ES-I3 (cell line): ENCODE measurements around the gene PTP4A1.

Experiments
- H3K36me3 ChIP-seq: 2 replicates; pipeline ENCODE4 v1.6.1; 2013; ENCODE audit warnings: mild to moderate bottlenecking, low read length, control low read depth, moderate library complexity; ENCODE audit not compliant: insufficient read depth
- H3K4me1 ChIP-seq: 2 replicates; pipeline ENCODE4 v1.6.1; 2013; ENCODE audit warnings: mild to moderate bottlenecking, control low read depth, low read length; ENCODE audit not compliant: insufficient read depth
- H3K9ac ChIP-seq: 2 replicates; pipeline ENCODE4 v1.6.1; 2013; ENCODE audit warnings: low read depth, mild to moderate bottlenecking, low read length, moderate library complexity
- H3K9me3 ChIP-seq: 2 replicates; pipeline ENCODE4 v1.6.1; 2013; ENCODE audit warnings: mild to moderate bottlenecking, low read length, moderate library complexity; ENCODE audit not compliant: control insufficient read depth, insufficient read depth

PTP4A1 gene

DNA sequence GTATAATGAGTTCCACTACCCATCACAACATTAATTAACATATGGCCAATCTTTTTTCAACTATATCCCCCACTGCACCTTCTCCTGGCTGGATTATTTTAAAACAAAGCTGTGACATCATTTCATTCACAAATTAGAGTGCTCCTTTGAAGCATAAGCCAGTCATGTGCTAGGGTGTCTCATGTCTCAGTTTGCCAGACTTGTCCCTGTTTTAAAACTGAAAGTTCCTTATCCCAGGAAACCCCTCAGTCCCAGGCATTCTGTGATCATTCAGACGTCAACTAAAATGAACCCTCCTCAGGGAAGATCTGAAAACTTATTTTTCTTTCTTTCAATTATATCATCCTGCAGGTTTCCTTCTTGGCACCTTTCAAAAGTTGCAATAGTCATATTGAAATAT lies 29.3 kb upstream of the PTP4A1 start:
- Histone ChIP-seq H3K9me3 (no peaks in the 10 kb centered on the region), H3K4me1 (no peaks in the 10 kb centered on the region), H3K9ac (no peak overlapping the region), H3K36me3 (no peaks in the 10 kb centered on the region)

DNA sequence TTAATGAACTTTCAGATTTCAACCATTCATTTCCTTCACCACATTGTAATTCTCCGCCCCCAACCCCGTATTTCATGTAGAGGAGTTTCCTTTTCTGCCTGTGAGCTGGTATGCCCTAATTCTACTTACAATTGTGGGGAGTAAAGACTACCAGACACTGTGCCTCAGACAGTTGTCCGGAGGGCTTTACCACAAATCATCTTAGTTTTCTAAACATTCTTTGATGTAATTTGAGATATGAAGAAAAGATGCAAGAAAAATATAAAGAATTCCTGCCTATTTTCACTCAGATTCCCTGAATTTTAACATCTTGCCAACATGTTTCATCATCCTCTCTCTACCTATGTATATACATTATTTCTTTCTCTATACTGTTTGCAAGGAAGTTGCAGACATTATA lies 28.3 kb upstream of the PTP4A1 start:
- H3K9me3 ChIP-seq = no peaks in the 10 kb centered on the region
- no peaks in the 10 kb centered on the region for H3K36me3 ChIP-seq
- H3K9ac ChIP-seq = no peak overlapping the region
- H3K4me1 ChIP-seq = no peaks in the 10 kb centered on the region

DNA sequence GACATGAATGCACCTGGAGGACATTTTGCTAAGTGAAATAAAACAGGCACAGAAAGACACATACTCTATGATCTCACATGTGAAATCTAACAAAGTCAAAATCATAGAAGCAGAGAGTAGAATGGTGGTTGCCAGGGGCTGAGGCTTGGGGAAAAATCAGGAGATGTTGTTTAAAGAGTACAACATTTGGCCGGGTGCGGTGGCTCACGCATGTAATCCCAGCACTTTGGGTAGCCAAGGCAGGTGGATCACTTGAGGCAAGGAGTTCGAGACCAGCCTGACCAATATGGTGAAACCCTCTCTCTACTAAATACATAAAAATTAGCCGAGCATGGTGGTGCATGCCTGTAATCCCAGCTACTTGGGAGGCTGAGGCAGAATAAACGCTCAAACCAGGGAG lies 26.0 kb upstream of the PTP4A1 start:
- Histone ChIP-seq H3K9ac (no peak overlapping the region), H3K4me1 (no peaks in the 10 kb centered on the region), H3K36me3 (no peaks in the 10 kb centered on the region), H3K9me3 (no peaks in the 10 kb centered on the region)

DNA sequence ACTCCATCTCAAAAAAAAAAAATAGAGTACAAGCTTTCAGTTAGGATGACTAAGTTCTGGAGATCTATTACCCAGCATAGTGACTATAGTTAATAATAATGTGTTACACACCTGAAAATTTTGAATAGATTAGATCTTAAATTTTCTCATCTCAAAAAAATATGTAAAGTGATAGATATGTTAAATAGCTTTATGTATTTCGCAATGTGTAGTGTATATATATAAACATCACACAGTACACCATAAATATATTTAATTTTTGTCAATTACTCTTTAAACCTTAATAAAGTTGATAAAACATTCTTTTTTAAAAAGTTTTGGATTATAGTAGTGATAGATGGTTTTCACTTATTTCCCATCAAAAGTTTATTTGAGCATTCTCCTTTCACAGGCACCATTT lies 25.6 kb upstream of the PTP4A1 start:
- Histone ChIP-seq H3K4me1 (no peaks in the 10 kb centered on the region), H3K36me3 (no peaks in the 10 kb centered on the region)

DNA sequence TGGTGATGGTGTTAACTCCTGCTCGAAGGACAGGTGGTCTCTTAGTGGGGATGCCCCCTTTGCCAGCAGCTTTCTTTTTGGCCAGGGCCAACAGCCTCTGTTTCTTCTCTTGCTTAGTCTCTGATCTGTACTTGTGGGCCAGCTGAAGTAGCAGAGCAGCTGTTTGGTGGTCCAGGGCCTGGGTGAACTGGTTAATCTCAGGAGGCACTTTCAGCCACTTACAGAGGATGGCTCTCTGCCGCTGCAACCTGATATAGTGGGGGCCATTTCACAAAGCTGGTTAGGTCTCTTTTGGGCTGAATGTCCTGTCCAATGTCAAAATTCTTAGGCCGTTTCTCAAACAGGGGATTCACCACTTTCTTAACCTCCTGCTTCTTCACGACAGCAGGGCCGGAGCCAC lies 23.2 kb upstream of the PTP4A1 start:
- H3K9ac ChIP-seq = no peak overlapping the region
- no peaks in the 10 kb centered on the region for H3K36me3 ChIP-seq
- no peaks in the 10 kb centered on the region for H3K9me3 ChIP-seq
- no peaks in the 10 kb centered on the region for H3K4me1 ChIP-seq

More for the DNA sequence above, 25.6 kb upstream of the PTP4A1 start:
- Histone ChIP-seq H3K9ac (no peak overlapping the region), H3K9me3 (no peaks in the 10 kb centered on the region)

DNA sequence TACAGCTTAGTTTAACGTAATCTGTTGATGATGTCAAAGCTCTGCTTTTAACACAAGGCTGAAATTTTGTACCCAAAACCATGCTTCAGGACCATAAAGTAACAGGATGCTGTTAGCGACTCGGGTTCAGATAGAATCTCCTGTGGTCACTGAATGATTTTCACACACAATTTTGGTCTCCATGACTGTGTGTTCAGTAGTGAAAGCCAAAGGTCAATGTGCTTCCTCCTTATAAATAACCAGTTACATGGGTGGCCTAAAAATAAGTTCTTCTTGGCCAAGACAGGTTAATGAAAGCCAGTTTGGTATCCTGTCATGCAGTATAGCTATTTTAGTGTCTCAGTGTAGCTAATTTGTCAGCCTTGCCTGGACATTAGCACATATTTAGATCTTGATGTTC lies 19.1 kb upstream of the PTP4A1 start:
- H3K9me3 ChIP-seq = no peaks in the 10 kb centered on the region
- H3K9ac ChIP-seq = no peak overlapping the region
- H3K4me1 ChIP-seq = no peaks in the 10 kb centered on the region
- H3K36me3 ChIP-seq = no peaks in the 10 kb centered on the region

DNA sequence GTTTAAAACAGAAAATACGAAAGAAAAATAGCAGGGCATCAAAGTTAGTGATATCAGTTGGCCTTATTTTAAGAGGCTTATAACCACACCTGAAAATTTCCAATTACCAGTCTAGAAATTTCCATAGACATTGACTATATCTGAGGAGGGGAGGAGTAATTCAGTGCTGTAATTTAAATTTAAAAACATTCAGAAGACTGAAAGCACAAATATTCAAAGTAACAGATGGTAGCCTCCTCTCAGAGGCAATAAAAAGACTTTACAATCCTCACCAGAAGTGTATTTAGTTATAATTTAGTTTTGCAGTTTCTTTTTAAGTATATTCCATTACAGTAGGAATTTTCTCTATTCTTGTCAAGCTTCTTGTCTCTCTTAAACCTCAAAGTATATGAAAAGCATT lies 18.4 kb upstream of the PTP4A1 start:
- H3K36me3 ChIP-seq = no peaks in the 10 kb centered on the region
- no peaks in the 10 kb centered on the region for H3K4me1 ChIP-seq
- H3K9me3 ChIP-seq = no peaks in the 10 kb centered on the region
- no peak overlapping the region for H3K9ac ChIP-seq

DNA sequence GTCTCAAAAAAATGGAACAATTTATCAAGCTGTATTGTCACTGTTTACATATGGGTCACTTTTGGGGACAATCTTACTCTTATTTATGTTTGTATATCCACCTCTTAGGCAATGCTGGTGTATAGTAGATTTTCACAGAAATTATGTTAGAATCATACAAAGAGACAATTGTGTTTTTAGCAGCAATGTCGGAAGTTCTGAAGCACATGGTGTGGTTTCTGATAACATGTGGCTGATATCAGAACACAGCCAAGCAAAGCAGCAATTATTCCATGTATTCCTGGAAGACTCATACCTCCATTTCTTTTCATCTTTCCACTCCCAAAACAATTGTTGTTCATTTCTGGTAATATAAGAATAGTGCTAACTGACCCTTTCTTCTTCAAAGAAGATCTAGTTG lies 17.5 kb upstream of the PTP4A1 start:
- Histone ChIP-seq H3K4me1 (no peaks in the 10 kb centered on the region), H3K36me3 (no peaks in the 10 kb centered on the region), H3K9ac (no peak overlapping the region), H3K9me3 (no peaks in the 10 kb centered on the region)

DNA sequence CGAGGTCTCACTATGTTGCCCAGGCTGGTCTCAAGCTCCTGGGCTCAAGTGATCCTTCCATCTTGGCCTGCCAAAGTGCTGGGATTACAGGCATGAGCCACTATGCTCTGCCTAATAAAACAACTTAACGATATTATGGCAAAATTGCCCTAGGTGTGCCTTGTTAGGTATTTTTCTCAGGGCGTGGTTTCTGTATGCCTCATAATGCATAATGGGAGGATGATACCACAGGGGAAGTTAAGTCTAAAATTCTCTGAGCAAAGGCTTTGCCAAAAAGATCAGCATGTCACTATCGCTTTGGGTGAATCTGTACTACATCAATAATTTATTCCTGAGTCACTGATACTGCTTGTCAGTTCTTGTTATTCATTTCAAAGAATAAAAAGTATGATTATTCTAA lies 15.9 kb upstream of the PTP4A1 start:
- H3K4me1 ChIP-seq = no peaks in the 10 kb centered on the region
- no peaks in the 10 kb centered on the region for H3K9me3 ChIP-seq
- H3K9ac ChIP-seq = no peak overlapping the region
- H3K36me3 ChIP-seq = no peaks in the 10 kb centered on the region

DNA sequence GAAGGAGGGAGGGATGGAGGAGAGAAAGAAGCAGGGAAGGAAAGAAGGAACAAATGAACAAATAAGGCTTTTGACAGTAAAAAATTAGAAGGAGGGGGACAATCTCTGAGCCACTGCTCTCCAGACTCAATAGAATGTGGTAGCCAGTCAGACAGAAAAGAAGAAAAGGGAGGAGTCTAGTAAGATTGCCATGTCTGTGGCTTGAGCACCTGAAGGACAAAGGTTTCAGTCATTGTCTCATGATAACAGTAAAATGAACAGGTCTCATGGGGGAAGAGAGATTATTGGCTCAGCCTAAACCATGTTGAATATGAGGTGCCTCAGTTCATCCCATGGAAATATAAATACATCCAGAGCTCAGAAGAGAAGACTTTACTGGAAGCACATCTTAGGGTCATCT lies 14.0 kb upstream of the PTP4A1 start:
- Histone ChIP-seq H3K9me3 (no peaks in the 10 kb centered on the region), H3K4me1 (no peaks in the 10 kb centered on the region), H3K9ac (no peak overlapping the region), H3K36me3 (no peaks in the 10 kb centered on the region)

DNA sequence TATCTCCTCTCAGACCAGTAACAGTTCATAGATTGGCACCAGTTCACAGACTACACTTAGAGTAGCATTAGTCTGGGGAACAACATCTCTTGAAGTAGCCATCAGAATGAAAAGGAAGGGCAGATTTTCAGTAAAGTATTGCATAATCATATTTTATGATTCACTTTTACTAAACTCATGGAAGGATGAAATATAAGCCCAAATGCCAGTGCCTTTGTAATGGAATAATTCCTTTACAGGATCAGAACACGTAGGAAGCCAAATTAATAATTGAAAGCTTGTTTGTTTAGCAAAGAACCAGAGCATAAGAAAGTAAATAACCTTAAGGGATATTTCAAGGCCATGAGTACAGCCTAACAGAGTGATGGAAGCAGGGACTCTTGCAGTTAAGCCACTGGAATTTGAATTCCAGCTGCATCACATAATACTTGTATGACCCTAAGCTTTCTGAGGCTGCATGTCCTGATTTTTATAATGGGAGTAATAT lies 11.4 kb upstream of the PTP4A1 start:
- H3K4me1 ChIP-seq = no peaks in the 10 kb centered on the region
- no peak overlapping the region for H3K9ac ChIP-seq
- H3K36me3 ChIP-seq = no peaks in the 10 kb centered on the region
- no peaks in the 10 kb centered on the region for H3K9me3 ChIP-seq

DNA sequence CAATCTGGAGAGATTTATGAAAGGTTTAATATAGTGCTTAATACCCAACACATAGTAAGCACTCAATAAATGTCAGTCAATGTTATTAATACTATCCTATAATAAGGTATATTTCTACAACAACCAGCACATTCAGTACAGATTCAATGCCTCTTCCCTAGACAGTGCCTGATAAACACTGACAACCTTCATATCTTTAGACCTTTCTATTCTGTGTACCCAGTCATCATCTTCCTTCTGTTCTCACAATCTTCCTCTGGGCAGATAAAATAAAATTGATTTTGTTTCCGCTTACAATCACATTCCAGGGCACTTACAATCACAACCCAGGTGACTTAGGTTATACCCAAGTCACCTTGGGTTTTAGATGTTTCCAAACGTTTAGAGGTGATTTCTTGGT lies 11.0 kb upstream of the PTP4A1 start:
- H3K9ac ChIP-seq = no peak overlapping the region
- H3K4me1 ChIP-seq = peaks cover 4% of the 10 kb centered on the region; the same call in 1 of the 2 replicates

DNA sequence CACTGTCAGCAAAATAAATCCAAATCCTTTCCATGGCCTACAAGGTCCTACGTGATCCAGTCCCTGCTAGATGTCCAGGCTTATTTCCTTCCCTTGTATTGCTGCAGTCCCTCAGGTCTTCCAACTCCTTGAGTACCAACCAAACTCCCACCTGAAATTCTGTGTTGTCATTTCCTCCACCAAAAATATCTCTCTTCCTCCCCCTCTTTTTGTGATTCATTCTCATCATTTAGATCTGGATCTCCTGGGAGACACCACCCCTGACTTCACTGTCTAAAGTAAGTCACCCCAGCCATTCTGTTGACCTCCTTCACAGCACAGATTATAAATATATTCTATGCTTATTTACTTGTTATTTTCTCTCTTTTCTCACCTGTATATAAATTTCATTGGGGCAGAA lies 9.0 kb upstream of the PTP4A1 start:
- H3K36me3 ChIP-seq = no peaks in the 10 kb centered on the region
- H3K4me1 ChIP-seq = peaks cover 5% of the 10 kb centered on the region; the same call in 1 of the 2 replicates
- no peak overlapping the region for H3K9ac ChIP-seq

More for the DNA sequence above, 11.0 kb upstream of the PTP4A1 start:
- Histone ChIP-seq H3K9me3 (no peaks in the 10 kb centered on the region), H3K36me3 (no peaks in the 10 kb centered on the region)

DNA sequence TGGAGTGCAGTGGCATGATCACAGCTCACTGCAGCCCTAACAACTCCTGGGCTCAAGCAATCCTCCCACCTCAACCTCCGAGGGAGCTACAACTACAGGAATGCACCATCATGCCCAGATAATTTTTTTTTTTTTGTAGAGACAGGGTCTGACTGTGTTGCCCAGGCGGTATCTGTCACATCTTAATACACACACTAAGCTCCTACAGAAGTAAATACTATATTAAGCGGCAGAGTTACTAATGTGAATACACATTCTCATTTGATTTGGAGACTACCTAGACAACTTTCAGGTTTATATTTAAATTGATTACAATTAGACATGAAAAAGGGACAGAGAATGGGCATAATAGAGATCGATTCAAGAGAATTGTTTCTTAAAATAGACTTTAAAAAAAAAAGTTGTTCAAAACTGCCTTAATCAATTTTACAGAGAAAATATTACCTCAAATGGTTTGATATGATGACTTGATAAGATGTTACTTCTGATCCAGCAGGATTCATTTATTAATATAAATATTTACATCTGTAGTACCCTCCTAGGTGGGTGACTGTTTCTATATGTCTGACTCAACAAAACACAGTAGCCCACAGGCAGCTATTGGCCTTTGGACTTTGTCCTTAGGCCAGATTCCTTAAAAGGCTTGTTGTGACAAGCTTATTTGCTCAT lies 7.1 kb upstream of the PTP4A1 start:
- H3K9me3 ChIP-seq = no peaks in the 10 kb centered on the region
- no peaks in the 10 kb centered on the region for H3K36me3 ChIP-seq
- H3K4me1 ChIP-seq = peaks cover 5% of the 10 kb centered on the region; the same call in 1 of the 2 replicates
- no peak overlapping the region for H3K9ac ChIP-seq

More for the DNA sequence above, 9.0 kb upstream of the PTP4A1 start:
- H3K9me3 ChIP-seq = no peaks in the 10 kb centered on the region

DNA sequence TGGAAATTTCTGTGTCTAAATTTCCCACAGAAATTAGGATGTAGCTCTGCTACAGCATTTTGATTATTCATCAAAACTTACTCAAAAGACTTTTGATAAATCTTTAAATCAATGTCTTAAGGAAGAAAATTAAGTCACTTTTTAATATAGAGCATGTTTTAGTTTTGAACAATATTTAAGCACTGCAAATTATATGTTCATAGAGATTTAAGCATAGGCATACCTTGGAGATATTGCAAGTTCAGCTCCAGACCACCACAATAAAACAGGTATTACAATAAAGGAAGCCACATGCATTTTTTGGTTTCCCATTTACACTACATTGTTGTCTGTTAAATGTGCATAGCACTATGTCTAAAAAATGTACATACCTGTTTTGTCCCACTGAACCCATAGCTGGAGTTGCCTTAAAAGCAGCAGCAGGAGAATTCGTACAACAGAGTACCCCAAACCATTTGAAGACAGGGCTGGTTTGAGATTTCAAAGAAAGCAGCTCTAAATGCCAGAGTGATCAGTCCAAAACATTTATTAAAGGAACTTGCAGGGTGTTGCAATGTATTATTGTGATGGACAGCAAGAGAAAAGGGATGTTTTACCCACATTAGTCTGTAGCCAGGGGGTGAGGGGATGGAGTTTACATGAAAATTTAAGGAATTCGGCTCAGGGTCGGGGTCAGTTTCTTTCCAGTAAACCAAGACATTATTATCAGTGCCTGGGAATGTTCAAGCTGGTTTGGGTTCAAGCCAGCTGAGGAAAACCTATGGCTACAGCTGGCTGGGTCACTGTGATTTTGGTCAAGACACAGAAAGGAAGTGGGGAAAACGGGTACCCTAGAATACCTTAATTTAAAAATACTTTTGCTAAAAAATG lies 6.3 kb upstream of the PTP4A1 start:
- H3K36me3 ChIP-seq = no peaks in the 10 kb centered on the region

More for the DNA sequence above, 6.3 kb upstream of the PTP4A1 start:
- no peaks in the 10 kb centered on the region for H3K9me3 ChIP-seq
- H3K4me1 ChIP-seq = peaks cover 5% of the 10 kb centered on the region; the same call in 1 of the 2 replicates
- no peak overlapping the region for H3K9ac ChIP-seq
